ENCODE measurements around the gene CD300E. TPM values are rescaled to one million over a fixed set of nuclear protein-coding genes. Genes with fewer than 3 reads are reported as not detected.

The CD300E gene
- total and polyA plus RNA-seq, 8 donors, result 0.14 to 1.3 (median 0.27) TPM; not detected in 1

DNA sequence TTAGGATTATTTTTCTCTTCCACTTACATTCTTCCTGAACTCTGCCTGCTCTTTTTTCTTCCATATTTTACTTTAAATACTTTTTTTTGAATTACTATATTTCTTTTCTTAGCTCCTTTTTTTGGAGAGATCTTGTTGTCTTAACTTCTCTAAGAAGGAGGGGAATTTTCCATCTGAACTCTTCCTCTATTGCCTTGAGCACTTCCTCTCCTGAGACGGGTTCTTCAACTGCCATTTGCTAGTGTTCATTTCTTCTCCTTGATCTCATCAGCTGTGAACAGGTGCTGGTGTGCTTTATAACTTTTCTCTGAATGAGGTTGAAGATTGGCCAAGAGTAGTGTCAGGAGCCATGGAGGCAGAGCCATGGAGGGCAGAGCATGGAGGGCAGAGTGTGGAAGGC lies 16.3 kb downstream of the CD300E start:
- Histone ChIP-seq H3K4me3 (no peak overlapping the region), H3K27me3 (no peaks in the 10 kb centered on the region), H3K27ac (no peak overlapping the region), H3K4me1 (no peaks in the 10 kb centered on the region), H3K36me3 (no peaks in the 10 kb centered on the region), H3K9me3 (no peaks in the 10 kb centered on the region)
- DNase-seq (no peak), ATAC-seq (no peak), FAIRE-seq (no peak)
- TF ChIP-seq, protein P1, sequence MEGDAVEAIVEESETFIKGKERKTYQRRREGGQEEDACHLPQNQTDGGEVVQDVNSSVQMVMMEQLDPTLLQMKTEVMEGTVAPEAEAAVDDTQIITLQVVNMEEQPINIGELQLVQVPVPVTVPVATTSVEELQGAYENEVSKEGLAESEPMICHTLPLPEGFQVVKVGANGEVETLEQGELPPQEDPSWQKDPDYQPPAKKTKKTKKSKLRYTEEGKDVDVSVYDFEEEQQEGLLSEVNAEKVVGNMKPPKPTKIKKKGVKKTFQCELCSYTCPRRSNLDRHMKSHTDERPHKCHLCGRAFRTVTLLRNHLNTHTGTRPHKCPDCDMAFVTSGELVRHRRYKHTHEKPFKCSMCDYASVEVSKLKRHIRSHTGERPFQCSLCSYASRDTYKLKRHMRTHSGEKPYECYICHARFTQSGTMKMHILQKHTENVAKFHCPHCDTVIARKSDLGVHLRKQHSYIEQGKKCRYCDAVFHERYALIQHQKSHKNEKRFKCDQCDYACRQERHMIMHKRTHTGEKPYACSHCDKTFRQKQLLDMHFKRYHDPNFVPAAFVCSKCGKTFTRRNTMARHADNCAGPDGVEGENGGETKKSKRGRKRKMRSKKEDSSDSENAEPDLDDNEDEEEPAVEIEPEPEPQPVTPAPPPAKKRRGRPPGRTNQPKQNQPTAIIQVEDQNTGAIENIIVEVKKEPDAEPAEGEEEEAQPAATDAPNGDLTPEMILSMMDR (IDR thresholded peaks at IDR 0.05), result no peak
- 39 to 42% methylated on average over 1 of the region's 1 CpG for WGBS, 2 donors
- intact Hi-C loops (cut with DNase I), result no loop called here

DNA sequence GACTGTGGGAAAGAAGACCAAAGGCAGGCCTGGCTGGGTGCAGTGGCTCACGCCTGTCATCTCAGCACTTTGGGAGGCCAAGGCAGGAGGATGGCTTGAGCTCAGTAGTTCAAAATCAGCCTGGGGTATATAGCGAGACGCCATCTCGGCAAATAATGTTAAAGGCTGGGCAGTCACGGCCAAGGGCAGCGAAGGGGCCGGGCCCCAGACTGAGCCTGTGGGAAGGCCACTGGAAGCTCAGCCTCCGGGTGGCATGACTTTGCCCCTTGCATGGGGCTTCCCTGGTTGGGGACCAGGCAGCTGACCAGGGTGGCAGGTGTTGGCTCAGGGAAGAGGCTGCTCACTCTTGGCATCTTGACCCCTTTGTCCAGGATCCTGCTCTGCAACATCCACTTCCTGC lies 17.5 kb downstream of the CD300E start:
- H3K4me1 ChIP-seq, result no peaks in the 10 kb centered on the region
- intact Hi-C loops (cut with DNase I), result no loop called here
- DNase-seq, result no peak

DNA sequence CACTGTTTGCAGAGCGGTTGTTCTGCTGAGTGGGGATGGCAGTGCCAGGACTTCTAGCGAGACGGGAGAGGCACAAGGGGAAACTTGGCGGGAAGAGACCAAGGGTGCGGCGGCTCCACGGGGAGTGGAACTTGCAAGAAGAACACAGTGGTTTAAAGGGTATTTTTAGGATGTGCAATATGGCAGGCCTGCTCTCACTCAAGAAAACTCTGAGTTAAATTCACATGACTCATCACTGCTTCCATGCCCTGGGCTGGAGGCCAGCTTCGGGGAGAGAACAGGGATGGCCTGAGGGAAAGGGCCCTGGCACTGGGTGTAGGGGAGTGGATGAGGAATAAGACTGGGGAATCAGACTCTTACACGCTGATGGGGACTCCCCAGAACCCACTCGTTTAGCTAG lies 18.2 kb downstream of the CD300E start:
- 43 to 63% methylated on average over 10 of the region's 10 CpGs for WGBS, 2 donors
- H3K36me3 ChIP-seq, result no peaks in the 10 kb centered on the region
- no peak for DNase-seq
- H3K4me1 ChIP-seq, result no peaks in the 10 kb centered on the region
- no peaks in the 10 kb centered on the region for H3K9me3 ChIP-seq
- intact Hi-C loops (cut with DNase I), result no loop called here
- no peak overlapping the region for H3K27ac ChIP-seq
- no peaks in the 10 kb centered on the region for H3K27me3 ChIP-seq
- no peak overlapping the region for H3K4me3 ChIP-seq
- ATAC-seq, result peak in 3 of 4 donors; percentile 33 to 65 (median 40)
- TF ChIP-seq, protein P1 (IDR thresholded peaks at IDR 0.05), result no peak
- FAIRE-seq, result no peak

More for the DNA sequence above, 17.5 kb downstream of the CD300E start:
- H3K27me3 ChIP-seq, result no peaks in the 10 kb centered on the region
- H3K9me3 ChIP-seq, result no peaks in the 10 kb centered on the region
- H3K4me3 ChIP-seq, result no peak overlapping the region
- no peaks in the 10 kb centered on the region for H3K36me3 ChIP-seq
- no peak overlapping the region for H3K27ac ChIP-seq
- TF ChIP-seq, protein P1 (IDR thresholded peaks at IDR 0.05), result no peak
- FAIRE-seq (no peak), ATAC-seq (no peak)
- 73 to 78% methylated on average over 8 of the region's 8 CpGs for WGBS, 2 donors

DNA sequence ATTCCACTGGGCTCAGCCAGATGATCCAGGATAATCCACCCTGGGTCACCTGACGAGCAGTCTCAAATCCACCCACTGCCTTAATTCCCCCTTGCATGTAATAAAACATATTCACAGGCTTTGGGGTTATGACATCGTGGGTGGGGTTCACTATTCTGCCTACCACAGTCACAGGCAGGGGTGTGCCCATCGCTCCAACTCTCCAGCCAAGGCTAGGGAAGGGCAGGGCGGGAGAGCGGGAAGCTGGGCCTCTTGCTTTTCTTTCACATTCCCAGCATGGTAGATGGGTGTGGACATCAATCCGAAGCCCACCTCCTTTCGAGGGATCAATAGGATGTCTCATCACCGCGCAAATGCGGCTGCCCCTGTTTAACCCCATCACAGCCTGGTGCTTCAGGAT lies 18.8 kb downstream of the CD300E start:
- FAIRE-seq (no peak), DNase-seq (no peak), ATAC-seq (no peak)
- H3K36me3 ChIP-seq, result no peaks in the 10 kb centered on the region
- no peaks in the 10 kb centered on the region for H3K9me3 ChIP-seq
- no peak overlapping the region for H3K27ac ChIP-seq
- intact Hi-C loops (cut with DNase I), result no loop called here
- no peaks in the 10 kb centered on the region for H3K4me1 ChIP-seq
- TF ChIP-seq, protein P1 (IDR thresholded peaks at IDR 0.05), result no peak
- H3K4me3 ChIP-seq, result no peak overlapping the region
- no peaks in the 10 kb centered on the region for H3K27me3 ChIP-seq
- 55 to 56% methylated on average over 10 of the region's 10 CpGs for WGBS, 2 donors

DNA sequence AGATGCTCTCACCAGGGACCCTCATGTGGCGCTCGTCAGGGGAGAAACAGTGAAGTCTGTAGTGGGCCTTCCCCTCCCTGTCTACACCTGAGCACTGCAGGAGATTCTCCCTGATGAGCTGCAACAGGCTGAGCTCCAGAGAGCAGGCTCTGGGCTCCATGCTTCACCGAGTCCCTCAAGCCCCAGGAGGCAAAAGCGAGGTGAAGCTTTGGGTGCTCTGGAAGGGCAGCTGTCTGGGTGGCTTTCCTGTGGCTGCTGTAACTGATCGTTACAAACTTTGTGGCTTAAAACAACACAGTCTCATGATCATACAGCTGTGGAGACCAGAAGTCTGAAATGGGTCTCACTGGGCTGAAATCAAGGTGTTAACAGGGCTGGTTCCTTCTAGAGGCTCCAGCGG lies 19.3 kb downstream of the CD300E start:
- TF ChIP-seq, protein P1 (IDR thresholded peaks at IDR 0.05), result no peak
- Histone ChIP-seq H3K4me3 (no peak overlapping the region), H3K4me1 (no peaks in the 10 kb centered on the region), H3K27ac (no peak overlapping the region), H3K27me3 (no peaks in the 10 kb centered on the region), H3K9me3 (no peaks in the 10 kb centered on the region), H3K36me3 (no peaks in the 10 kb centered on the region)
- intact Hi-C loops (cut with DNase I), result no loop called here
- no peak for ATAC-seq
- no peak for FAIRE-seq
- 65 to 73% methylated on average over 6 of the region's 6 CpGs for WGBS, 2 donors
- DNase-seq, result no peak

All from pancreas (tissue), 10 donors.